Placental epithelial cell (primary cell): ENCODE data around the gene PSMB8. TPM values are rescaled to one million over a fixed set of nuclear protein-coding genes. Genes with fewer than 3 reads are reported as not detected.

Experiments
- total RNA-seq: library from RNA; depleted of rRNA; stranded (reverse); fragments of >200 nt; gene quantifications from 2 replicates; pipeline ENCODE4 v1.2.3, GENCODE V29; 2012

Gene PSMB8
- total RNA-seq: 6.9 and 11.8 TPM in 2 replicates

DNA sequence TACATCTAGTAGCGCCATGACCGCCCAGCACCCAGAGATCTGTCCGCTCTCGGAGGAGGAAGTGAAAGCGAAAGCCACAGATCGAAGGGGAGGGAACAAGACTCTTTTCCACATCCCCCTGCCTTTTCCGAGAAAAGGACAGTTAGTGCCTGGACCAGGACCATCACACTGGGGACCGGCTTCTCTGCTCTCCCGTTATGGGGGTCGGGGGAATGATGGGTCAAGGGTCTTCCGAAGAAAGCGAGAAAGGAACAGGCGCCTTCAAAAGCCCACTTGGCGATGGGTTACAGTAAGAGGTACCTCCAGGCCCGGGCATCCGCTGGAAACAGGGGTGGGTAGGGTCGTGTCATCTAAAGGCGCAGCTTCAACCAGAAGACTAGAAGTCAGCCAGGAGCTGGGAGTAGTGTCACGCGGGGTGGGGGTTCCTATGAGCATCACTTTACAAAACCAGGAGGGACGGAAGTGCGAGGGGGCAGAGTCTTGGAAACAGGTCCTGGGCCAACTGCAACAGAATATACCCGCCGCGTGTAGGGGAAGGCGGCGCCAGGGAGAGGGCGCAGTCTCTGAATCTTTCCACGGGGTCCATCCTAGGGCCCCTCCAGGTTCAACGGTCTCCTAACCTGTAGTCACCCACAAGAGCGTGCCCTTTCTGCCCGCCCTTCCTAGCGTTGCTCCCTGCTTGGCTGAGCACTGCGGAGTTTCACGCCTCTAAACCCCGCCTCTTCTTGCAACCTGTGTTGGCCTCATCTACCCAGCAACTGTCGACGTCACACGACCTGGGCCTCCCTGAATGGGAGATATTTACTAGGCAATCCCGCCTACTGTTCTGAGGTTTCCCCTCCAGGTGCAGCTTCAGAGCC is at the start of gene PSMB8:
Gene PSMB8 (minus strand): TSS at position 69 of the 860 bp plus-strand sequence. CDS start 51 bp downstream, at position 18.

DNA sequence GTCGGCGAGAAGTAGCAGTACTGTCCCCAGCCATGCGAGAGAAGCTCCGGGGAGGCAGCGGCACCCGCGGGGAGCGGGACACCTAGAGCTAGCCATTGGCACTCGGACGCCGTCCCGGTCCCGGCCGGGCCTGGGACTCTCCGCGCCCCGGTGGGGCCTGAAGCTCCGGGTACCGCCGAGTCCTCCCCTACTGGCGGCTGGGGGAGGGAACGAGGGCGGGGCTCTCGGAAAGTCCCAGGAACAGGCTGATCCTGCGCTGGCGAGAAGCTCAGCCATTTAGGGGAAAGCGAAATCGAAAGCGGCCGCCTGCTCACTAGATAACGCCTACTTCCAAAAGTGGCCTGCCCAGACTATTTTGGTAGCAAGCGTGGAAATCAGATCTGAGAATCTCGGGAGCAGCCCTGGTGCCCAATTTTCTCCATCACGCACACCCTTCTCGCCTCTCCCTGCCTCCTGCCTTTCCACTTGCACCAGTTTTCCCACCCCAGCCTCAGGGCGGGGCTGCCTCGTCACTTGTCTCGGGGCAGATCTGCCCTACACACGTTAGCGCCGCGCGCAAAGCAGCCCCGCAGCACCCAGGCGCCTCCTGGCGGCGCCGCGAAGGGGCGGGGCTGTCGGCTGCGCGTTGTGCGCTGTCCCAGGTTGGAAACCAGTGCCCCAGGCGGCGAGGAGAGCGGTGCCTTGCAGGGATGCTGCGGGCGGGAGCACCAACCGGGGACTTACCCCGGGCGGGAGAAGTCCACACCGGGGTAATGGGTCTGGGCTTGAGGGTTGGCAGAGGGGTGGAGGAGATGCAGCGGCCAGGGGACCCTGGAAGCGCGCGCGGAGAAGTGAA is 9.9 kb upstream of the PSMB8 start, which contains the start of the genes PSMB9 and TAP1:
Gene PSMB9 (plus strand): TSS at position 652 of the 835 bp plus-strand sequence. CDS start 38 bp downstream, at position 690.
Gene TAP1 (minus strand): TSS at position 164 of the 835 bp plus-strand sequence. CDS start 68 bp downstream, at position 96.

DNA sequence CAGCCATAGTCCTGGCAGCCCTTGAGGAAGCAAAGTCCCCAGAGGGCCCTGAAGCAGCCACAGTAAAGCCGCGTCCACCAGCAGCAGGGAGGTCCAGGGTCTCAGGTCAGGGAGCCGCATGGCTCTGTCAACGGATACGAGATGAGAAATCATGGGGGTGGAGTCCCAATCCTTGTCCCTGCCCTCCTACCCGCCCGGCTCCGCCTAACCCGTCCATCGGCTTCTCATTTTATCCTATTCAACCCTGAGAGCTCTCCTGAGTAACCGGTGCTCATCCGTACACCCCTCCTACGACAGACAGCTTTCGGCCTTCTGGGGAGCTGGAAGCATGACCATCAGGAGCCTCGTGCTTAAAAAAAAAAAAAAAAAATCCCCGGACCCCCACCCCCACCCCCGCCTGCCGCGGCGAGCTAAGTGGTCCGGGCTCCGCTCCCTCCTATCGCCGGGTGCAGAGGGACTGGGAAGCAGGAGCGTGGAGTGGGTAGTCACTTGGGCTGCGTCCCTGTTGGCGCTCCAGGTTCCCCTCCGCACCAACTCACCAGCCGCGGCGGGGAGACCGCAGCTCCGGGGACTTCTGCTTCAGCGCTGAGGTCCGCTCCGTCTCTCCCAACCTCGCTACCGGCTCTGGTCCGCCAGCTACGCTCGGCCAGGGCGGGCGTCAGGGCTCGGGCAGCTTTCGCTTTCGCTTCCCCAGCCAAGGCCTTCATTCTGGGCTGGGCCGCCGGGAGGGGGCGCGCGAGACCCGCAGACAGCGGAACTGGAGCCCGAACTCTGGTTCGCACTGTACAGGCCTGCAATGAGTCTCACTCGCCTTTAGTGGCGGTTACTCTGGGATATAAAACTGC is 5.5 kb downstream of the PSMB8 start, which contains the start of gene TAP2:
Gene TAP2 (minus strand): TSS at position 626 of the 845 bp plus-strand sequence. CDS start 506 bp downstream, at position 120.

DNA sequence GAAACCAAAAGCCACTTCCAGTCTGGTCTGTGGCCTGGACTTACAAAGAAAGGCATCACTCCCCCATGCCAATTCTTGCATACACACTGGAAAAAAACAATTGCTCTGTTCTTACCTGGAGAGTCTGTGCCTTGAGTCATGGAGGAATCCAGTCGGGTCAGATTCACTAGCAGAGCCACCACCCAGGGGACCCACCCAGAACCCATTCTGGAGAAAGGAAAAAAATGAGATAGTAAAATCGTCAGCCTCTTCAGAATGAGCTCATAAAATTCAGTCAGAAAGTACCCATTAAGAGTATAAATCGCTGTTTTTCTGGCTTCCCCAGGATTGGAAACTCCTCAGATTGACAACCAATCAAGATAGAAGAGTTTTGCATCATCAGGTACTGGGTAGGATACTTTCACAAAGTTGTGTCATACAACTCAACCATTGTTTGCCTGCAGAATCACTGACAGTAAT is 27.1 kb downstream of the PSMB8 start, which contains the start of gene HLA-DOB:
Gene HLA-DOB (minus strand): TSS at position 257 of the 459 bp plus-strand sequence. CDS start 51 bp downstream, at position 206.

Other genes with a start within 250 kb of the PSMB8 start
- not detected in 2 replicates for gene HLA-DQA1, start 206.6 kb downstream of the PSMB8 start, total RNA-seq
- gene HLA-DQB1, start 177.4 kb downstream of the PSMB8 start, total RNA-seq: 0.22 TPM in 1 of 2 replicates, not detected in the other
- not detected in 2 replicates for gene HLA-DQA2, start 102.7 kb downstream of the PSMB8 start, total RNA-seq
- not detected in 2 replicates for gene HLA-DQB2, start 80.5 kb downstream of the PSMB8 start, total RNA-seq
- gene HLA-DOB, start 27.0 kb downstream of the PSMB8 start, total RNA-seq: 1.2 and 3.0 TPM in 2 replicates
- 24.7 and 73.0 TPM in 2 replicates for gene TAP2, start 5.3 kb downstream of the PSMB8 start, total RNA-seq
- 13.0 and 26.2 TPM in 2 replicates for gene TAP1, start 9.7 kb upstream of the PSMB8 start, total RNA-seq
- gene PSMB9, start 10.1 kb upstream of the PSMB8 start, total RNA-seq: 0.39 and 0.87 TPM in 2 replicates
- under 0.01 TPM in 1 of 2 replicates, not detected in the other for gene HLA-DMB, start 97.0 kb upstream of the PSMB8 start, total RNA-seq
- gene HLA-DMA, start 109.0 kb upstream of the PSMB8 start, total RNA-seq: 3.1 and 6.3 TPM in 2 replicates
- gene BRD2, start 124.5 kb upstream of the PSMB8 start, total RNA-seq: 144 and 181 TPM in 2 replicates
- gene HLA-DOA, start 165.5 kb upstream of the PSMB8 start, total RNA-seq: not detected in 2 replicates
- gene HLA-DPA1, start 229.6 kb upstream of the PSMB8 start, total RNA-seq: 9.0 and 14.9 TPM in 2 replicates
- gene HLA-DPB1, start 231.9 kb upstream of the PSMB8 start, total RNA-seq: 46.8 and 57.7 TPM in 2 replicates